Kidney epithelial cell (primary cell): ENCODE measurements around the gene KIRREL1. TPM values are rescaled to one million over a fixed set of nuclear protein-coding genes. Genes with fewer than 3 reads are reported as not detected.

ENCODE experiments used
- DNase-seq: peaks from one replicate; pipeline ENCODE4 v3.0.0-alpha.2; 2010; ENCODE audit warnings: low read depth
- H3K27me3 ChIP-seq: 2 replicates; pipeline ENCODE4 v1.6.0; 2011; ENCODE audit warnings: low read length; ENCODE audit not compliant: control insufficient read depth, insufficient read depth
- H3K36me3 ChIP-seq: 2 replicates; pipeline ENCODE4 v1.5.1; 2011; ENCODE audit warnings: low read length; ENCODE audit not compliant: control insufficient read depth, insufficient read depth
- H3K4me3 ChIP-seq: 2 replicates; pipeline ENCODE4 v1.5.1; 2011; ENCODE audit warnings: low read depth, mild to moderate bottlenecking, control low read depth, low read length
- CTCF ChIP-seq: IDR thresholded peaks from 2 replicates; pipeline ENCODE4 v1.5.1; 2011; ENCODE audit warnings: mild to moderate bottlenecking, moderate library complexity, low read length, control low read depth, inconsistent platforms; ENCODE audit not compliant: insufficient read depth, poor library complexity, severe bottlenecking
- total RNA-seq: library from RNA; depleted of rRNA; stranded (reverse); fragments of >200 nt; gene quantifications from 2 replicates; pipeline ENCODE4 v1.2.3, GENCODE V29; 2015

The KIRREL1 gene
- total RNA-seq, 1 donor from 2014 or later = 119 TPM

- DNase-seq = no peak
- no peak for TF ChIP-seq CTCF
- H3K36me3 ChIP-seq = no peaks in the 10 kb centered on the region
- no peak overlapping the region for H3K4me3 ChIP-seq
- no peaks in the 10 kb centered on the region for H3K27me3 ChIP-seq
These were observed 18.1 kb upstream of the KIRREL1 start for GRCh38 chr1:157975228-157975950.

- no peak for TF ChIP-seq CTCF
- DNase-seq = no peak
- Histone ChIP-seq H3K36me3 (no peaks in the 10 kb centered on the region), H3K4me3 (no peak overlapping the region), H3K27me3 (no peaks in the 10 kb centered on the region)
These were observed 16.6 kb upstream of the KIRREL1 start for GRCh38 chr1:157976888-157977287.

GRCh38 chr1:157978586-157979403 is 14.7 kb upstream of the KIRREL1 start:
- Histone ChIP-seq H3K4me3 (no peak overlapping the region), H3K27me3 (no peaks in the 10 kb centered on the region), H3K36me3 (no peaks in the 10 kb centered on the region)
- no peak for DNase-seq
- peak; percentile 20 for TF ChIP-seq CTCF

- Histone ChIP-seq H3K27me3 (no peaks in the 10 kb centered on the region), H3K4me3 (no peak overlapping the region), H3K36me3 (no peaks in the 10 kb centered on the region)
- no peak for DNase-seq
- no peak for TF ChIP-seq CTCF
These were observed 11.3 kb upstream of the KIRREL1 start for GRCh38 chr1:157982136-157982535.

- no peak overlapping the region for H3K4me3 ChIP-seq
- TF ChIP-seq CTCF = no peak
- H3K27me3 ChIP-seq = no peaks in the 10 kb centered on the region
- no peaks in the 10 kb centered on the region for H3K36me3 ChIP-seq
- no peak for DNase-seq
These were observed 9.7 kb upstream of the KIRREL1 start for GRCh38 chr1:157983787-157984186.
